Measurements from ENCODE around the gene RAMP3.
"Not testable (repeated sequence)": the region's sequence is repeated elsewhere in the genome, so short reads cannot be mapped to it uniquely, and the experiment has no call there.

RAMP3 gene

GRCh38 chr7:45196374-45196773 lies 38.8 kb downstream of the RAMP3 start:
- ATAC-seq (peak; percentile 98), DNase-seq (peak; percentile 62)

GRCh38 chr7:45197461-45197860 lies 39.9 kb downstream of the RAMP3 start:
- no peak for ATAC-seq
- DNase-seq: no peak

- DNase-seq (no peak), ATAC-seq (no peak)
Observed at GRCh38 chr7:45198986-45199385, 41.4 kb downstream of the RAMP3 start.

- ATAC-seq: no peak
- DNase-seq: no peak
Observed at GRCh38 chr7:45199506-45199905, 41.9 kb downstream of the RAMP3 start.

GRCh38 chr7:45202625-45203024 lies 45.0 kb downstream of the RAMP3 start:
- no peak for DNase-seq
- no peak for ATAC-seq

GRCh38 chr7:45203036-45203435 lies 45.4 kb downstream of the RAMP3 start:
- ATAC-seq (no peak), DNase-seq (no peak)

GRCh38 chr7:45203459-45203858 lies 45.9 kb downstream of the RAMP3 start:
- DNase-seq (no peak), ATAC-seq (no peak)

- no peak for DNase-seq
- ATAC-seq: peak; percentile 81
Observed at GRCh38 chr7:45203936-45204445, 46.4 kb downstream of the RAMP3 start.

- ATAC-seq, DNase-seq: not testable (repeated sequence)
Observed at GRCh38 chr7:45206266-45206665, 48.7 kb downstream of the RAMP3 start.

GRCh38 chr7:45209909-45210308 lies 52.3 kb downstream of the RAMP3 start:
- not testable (repeated sequence) for DNase-seq
- ATAC-seq: peak; percentile 14

- ATAC-seq (no peak), DNase-seq (no peak)
Observed at GRCh38 chr7:45211066-45211465, 53.5 kb downstream of the RAMP3 start.

- no peak for DNase-seq
- no peak for ATAC-seq
Observed at GRCh38 chr7:45211958-45212357, 54.4 kb downstream of the RAMP3 start.

- no peak for DNase-seq
Observed at GRCh38 chr7:45212606-45213005, 55.0 kb downstream of the RAMP3 start.

GRCh38 chr7:45215601-45216062 lies 58.0 kb downstream of the RAMP3 start:
- no peak for DNase-seq
- no peak for ATAC-seq

More at GRCh38 chr7:45212606-45213005, 55.0 kb downstream of the RAMP3 start:
- ATAC-seq: no peak

GRCh38 chr7:45216181-45216580 lies 58.6 kb downstream of the RAMP3 start:
- no peak for DNase-seq
- no peak for ATAC-seq

GRCh38 chr7:45216622-45217165 lies 59.1 kb downstream of the RAMP3 start:
- ATAC-seq (no peak), DNase-seq (no peak)

GRCh38 chr7:45217358-45217757 lies 59.8 kb downstream of the RAMP3 start:
- ATAC-seq (no peak), DNase-seq (no peak)

GRCh38 chr7:45219130-45219529 lies 61.5 kb downstream of the RAMP3 start:
- ATAC-seq (no peak), DNase-seq (no peak)

GRCh38 chr7:45219801-45220435 lies 62.3 kb downstream of the RAMP3 start:
- no peak for DNase-seq
- no peak for ATAC-seq

- ATAC-seq (no peak), DNase-seq (no peak)
Observed at GRCh38 chr7:45220846-45221618, 63.4 kb downstream of the RAMP3 start.

- ATAC-seq: no peak
- DNase-seq: no peak
Observed at GRCh38 chr7:45221896-45222604, 64.5 kb downstream of the RAMP3 start.

- no peak for DNase-seq
- no peak for ATAC-seq
Observed at GRCh38 chr7:45223078-45223477, 65.5 kb downstream of the RAMP3 start.
